Measurements from ENCODE around the gene APOL6. TPM values are rescaled to one million over a fixed set of nuclear protein-coding genes. Genes with fewer than 3 reads are reported as not detected.

The APOL6 gene
- total and polyA plus RNA-seq, 10 of the 15 experiments (the other 5 are each of a cell fraction or from before 2014, with no cell fraction given) = 4.3 to 22.9 (median 9.3) TPM

DNA sequence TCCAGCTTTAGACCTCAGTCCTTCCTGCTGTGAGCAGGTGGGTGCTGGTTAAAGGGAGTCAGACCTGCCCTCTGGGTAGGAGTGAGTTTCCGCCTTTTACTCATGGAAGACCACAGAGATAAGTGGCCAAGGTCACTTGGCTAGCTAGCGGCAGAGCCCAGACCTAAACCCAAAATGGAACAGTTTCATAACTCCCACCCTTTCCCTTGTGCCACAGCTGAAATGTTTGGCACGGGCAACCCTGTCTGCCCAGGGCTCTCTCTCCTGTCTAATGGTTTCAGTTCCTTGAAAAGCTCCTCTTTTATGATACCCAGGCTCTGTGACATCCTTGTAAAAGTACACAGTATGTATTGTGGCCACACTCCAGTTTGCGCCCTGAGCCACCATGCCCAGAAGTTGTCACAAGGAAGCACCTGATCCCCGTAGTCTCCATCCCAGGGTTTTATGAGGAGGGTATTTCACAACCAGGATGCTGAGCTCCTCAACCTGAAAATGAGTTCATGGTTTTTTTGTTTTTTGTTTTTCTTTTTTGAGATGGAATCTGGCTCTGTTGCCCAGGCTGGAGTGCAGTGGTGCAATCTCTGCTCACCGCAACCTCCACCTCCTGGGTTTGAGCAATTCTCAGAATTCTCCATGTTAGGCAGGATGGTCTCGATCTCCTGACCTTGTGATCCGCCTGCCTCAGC, 36.2 kb upstream of the APOL6 start:
- ATAC-seq (peak; percentile 75), FAIRE-seq (no peak), DNase-seq (ENCODE audit: low read depth, low spot score) (peak; percentile 32)
- H3K9me3 ChIP-seq (replicated peaks; ENCODE audit: control insufficient read depth, insufficient read depth, low read length) = no peaks in the 10 kb centered on the region
- no TSS peak for BruUV-seq (replicated peaks)
- H3K27me3 ChIP-seq (replicated peaks in 1 of 2; ENCODE audit: control insufficient read depth in 2 of 2, insufficient read depth in 2 of 2, low read length in 1 of 2) = peaks cover 4 to 5% of the 10 kb centered on the region in 2 experiments; a peak in 3 of 4 replicates
- SMC1A ChIA-PET (ENCODE audit: uncharacterized antibody, unreplicated experiment) = interaction anchor here (0.6 to 1.7 kb wide), 2 partner anchors 16 to 145 kb away, joined by 3 to 6 read pairs; no protein-coding TSS in a partner anchor
- POLR2A ChIA-PET = no interaction called here
- no peaks in the 10 kb centered on the region for H3K79me2 ChIP-seq (ENCODE audit: control insufficient read depth, insufficient read depth, low read length)
- in situ Hi-C loops (cut with MboI) (no loop called here), intact Hi-C loops (cut with micrococcal nuclease; ENCODE audit: unreplicated experiment) (no loop called here)
- no peak overlapping the region for H3K4me3 ChIP-seq
- RAD21 ChIA-PET (ENCODE audit: unreplicated experiment) = interaction anchor here (1.1 kb wide), 1 partner anchor 261 kb away, joined by 3 read pairs; no protein-coding TSS in a partner anchor
- H3K36me3 ChIP-seq (ENCODE audit: control insufficient read depth in 2 of 2, insufficient read depth in 2 of 2, low read length in 1 of 2) = no peaks in the 10 kb centered on the region
- peaks cover 3% of the 10 kb centered on the region; the same call in 1 of the 2 replicates for H4K20me1 ChIP-seq (ENCODE audit: control insufficient read depth, insufficient read depth)
- CTCF ChIA-PET = interaction anchor here (1.0 to 1.9 kb wide), 4 partner anchors 15 to 512 kb away, joined by 3 to 6 read pairs (median 4); no protein-coding TSS in a partner anchor
- H3K9ac ChIP-seq (ENCODE audit: control insufficient read depth, insufficient read depth, low read length) = no peak overlapping the region
- H3K27ac ChIP-seq (ENCODE audit: control insufficient read depth, insufficient read depth) = no peak overlapping the region
- no peak overlapping the region for H2AFZ ChIP-seq (ENCODE audit: control insufficient read depth, low read depth, low read length)
- WGBS (ENCODE audit: insufficient coverage, insufficient replicate concordance, low lambda C conversion rate, missing lambda C conversion rate) = 22% methylated on average over 8 of the region's 8 CpGs
- peaks cover 10% of the 10 kb centered on the region; the same call in 1 of the 2 replicates for H3K4me1 ChIP-seq (ENCODE audit: control insufficient read depth, insufficient read depth, low read length)
- H3K4me2 ChIP-seq (ENCODE audit: control insufficient read depth, insufficient read depth) = no peak overlapping the region
- TF ChIP-seq ZBED1 (IDR thresholded peaks at IDR 0.05; ENCODE audit: borderline replicate concordance) (no peak), IRF4 (IDR thresholded peaks at IDR 0.05; ENCODE audit: low read depth, low read length) (no peak), ZNF592 (IDR thresholded peaks at IDR 0.05) (no peak), ZNF622 (IDR thresholded peaks at IDR 0.05) (no peak), ETV6 (conservative IDR thresholded peaks at IDR 0.05 in 1 of 2, IDR thresholded peaks at IDR 0.05 in 1 of 2; ENCODE audit: borderline replicate concordance in 1 of 2, low read depth in 1 of 2) (no peak), SPI1 (IDR thresholded peaks at IDR 0.05; ENCODE audit: borderline replicate concordance, insufficient read depth, low read depth, low read length) (peak; percentile 49), BRCA1 (IDR thresholded peaks at IDR 0.05; ENCODE audit: low read depth, low read length) (no peak), PKNOX1 (IDR thresholded peaks at IDR 0.05) (no peak), USF2 (IDR thresholded peaks at IDR 0.05; ENCODE audit: borderline replicate concordance, low read depth, low read length) (no peak), NFIC (IDR thresholded peaks at IDR 0.05; ENCODE audit: low read depth, low read length) (0 out of 2 replicates have a peak, but pooled peaks have one; percentile 22), ATF2 (IDR thresholded peaks at IDR 0.05; ENCODE audit: low read length) (no peak)
- TF ChIP-seq, protein P1, sequence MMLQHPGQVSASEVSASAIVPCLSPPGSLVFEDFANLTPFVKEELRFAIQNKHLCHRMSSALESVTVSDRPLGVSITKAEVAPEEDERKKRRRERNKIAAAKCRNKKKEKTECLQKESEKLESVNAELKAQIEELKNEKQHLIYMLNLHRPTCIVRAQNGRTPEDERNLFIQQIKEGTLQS (IDR thresholded peaks at IDR 0.05; ENCODE audit: borderline replicate concordance, extremely low read depth, low read depth, low read length) = no peak
